Dermis microvascular lymphatic vessel endothelial cell (primary cell): ENCODE measurements around the gene CDH13. TPM values are rescaled to one million over a fixed set of nuclear protein-coding genes. Genes with fewer than 3 reads are reported as not detected.

Experiments
- DNase-seq, 2 donors: peaks; one replicate each; pipeline versions ENCODE4 v3.0.0 to v3.0.0-alpha.2; 2010; ENCODE audit warnings: low read depth in 2 of 2
- total RNA-seq: library from RNA; depleted of rRNA; stranded (reverse); fragments of >200 nt; gene quantifications from 2 replicates; pipeline ENCODE4 v1.2.1, GENCODE V29; 2014

The CDH13 gene
- total RNA-seq, 1 donor from 2014 or later: 68.9 TPM

DNA sequence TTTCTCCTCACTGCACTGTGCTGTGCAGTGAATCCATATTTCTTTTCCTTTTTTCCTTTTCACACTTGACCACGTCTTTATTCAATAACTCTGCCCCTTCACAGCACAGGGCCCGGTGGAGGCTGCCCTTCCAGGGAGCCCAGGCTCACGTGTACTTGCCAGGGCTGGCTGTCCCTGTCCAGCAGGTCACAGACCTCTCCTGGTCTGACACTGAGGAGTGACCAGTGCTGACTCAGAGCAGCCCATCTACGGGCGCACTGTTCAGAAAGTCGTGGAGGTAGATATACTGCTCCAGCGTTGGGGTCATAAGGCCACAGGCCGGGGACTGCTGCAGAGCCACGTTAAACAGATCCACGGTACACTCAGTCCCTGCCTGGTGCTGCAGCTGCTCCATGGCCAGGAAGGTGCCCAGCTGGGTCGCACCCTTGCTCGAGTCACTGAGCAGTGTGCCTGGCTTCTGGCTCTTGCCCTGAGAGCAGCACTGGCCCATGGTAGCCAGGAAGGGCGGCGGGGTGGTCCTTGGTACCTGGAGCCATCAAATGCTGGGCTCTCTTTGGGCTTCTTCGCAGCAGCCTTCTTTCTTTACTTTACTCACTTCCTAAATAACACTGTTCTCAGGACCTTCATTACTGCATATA lies 531.7 kb downstream of the CDH13 start:
- no peak for DNase-seq

DNA sequence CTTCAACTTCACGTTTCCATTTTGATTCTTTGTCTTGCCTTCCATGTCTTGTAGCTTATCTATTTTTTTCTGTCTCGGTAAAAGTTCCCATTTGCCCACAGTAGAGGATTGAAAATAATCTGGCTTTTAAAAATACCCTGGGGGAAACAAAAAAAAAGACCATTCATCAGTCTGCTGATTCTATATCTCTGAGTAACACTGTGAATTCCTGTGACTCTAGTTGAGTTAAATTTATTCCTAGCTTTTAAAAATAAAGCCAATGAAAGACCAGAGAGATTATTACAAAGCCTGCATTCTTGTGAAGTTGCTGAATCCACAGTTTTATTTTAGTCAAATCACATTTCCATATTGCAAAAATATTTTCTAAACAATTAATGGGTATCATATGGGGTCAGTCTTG lies 532.3 kb downstream of the CDH13 start:
- DNase-seq: no peak

DNA sequence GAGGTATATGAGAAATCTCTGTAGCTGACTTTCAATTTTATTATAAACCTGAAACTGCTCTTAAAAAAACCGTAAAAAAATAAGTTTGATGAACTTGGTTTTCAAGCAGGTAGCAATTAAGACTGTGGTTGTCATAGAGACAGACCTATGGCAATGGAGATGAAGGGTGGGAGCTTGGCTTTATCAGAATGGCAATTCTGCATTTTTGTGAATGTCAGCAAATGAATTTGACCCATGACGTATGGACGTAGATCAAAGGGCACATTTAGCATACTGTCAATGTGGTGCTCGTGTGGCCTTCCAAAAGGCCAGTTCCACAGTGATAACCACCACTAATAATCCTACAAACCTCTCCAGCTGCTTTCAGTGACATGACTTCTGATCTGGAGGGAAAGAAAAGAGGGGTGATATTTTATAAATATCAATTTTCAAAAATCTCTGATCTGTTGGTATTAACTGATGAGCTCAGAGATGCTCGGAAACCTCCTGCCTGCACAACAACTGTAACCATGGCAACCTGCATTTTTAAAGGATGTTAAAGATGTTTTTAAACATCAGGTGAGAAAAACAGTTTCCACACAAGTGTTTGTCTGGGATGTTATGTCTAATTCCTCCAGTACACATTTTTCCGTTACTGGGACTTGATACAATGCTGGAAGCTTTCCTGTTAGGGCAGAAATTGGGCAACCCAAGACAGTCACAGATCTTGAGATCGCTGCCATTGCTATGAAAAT lies 533.7 kb downstream of the CDH13 start:
- no peak for DNase-seq

DNA sequence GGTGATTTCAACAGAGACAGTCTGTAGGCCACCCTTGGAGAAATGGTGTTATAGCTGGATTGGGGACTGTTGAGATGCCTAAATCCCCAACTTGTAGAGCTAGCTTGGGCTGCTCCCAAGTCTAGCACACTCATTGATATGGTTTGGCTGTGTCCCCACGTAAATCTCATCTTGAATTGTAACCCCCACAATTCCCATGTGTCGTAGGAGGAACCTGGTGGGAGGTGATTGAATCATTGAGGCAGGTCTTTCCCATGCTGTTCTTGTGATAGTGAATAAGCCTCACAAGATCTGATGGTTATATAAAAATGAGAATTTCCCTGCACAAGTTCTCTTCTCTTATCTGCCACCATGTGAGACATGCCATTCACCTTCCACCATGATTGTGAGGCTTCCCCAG lies 536.0 kb downstream of the CDH13 start:
- no peak for DNase-seq

DNA sequence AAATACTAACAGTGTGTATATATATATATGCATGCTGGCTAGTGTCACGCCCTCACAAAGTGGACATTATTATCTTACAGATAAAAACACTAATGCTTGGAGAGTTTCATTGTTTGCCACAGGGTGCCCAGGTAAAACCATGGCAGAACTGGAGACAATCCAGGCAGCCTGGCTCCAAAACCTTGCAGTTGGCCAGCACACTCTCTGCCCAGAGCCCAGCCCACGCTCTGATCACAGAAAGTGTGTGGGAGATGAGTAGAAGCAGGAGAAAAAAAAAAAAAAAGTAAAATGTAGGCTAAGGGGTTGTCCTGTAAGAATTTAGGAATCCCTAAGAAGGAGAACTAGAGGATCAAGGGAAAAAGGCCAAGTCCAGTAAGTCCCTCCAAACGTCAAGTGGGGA lies 538.0 kb downstream of the CDH13 start:
- DNase-seq: no peak

DNA sequence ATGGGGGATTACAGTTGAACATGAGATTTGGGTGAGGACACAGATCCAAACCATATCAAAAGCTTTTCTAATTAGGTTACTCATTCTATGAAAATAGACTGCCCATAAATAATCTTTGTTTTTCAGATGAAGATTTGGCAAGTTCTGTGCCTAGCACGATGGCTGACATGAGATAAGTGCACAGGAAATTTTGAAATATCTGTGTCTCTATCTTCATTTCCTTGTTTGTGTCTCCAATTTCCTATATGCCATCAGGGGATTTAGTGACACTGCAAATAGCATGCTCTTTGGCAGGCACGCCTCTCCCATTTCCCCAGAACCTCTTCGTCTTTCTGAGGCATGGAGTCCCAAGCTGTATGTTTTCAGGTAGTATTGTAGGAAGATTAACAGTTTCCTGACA lies 544.6 kb downstream of the CDH13 start:
- DNase-seq: peak; percentile 49 to 79

DNA sequence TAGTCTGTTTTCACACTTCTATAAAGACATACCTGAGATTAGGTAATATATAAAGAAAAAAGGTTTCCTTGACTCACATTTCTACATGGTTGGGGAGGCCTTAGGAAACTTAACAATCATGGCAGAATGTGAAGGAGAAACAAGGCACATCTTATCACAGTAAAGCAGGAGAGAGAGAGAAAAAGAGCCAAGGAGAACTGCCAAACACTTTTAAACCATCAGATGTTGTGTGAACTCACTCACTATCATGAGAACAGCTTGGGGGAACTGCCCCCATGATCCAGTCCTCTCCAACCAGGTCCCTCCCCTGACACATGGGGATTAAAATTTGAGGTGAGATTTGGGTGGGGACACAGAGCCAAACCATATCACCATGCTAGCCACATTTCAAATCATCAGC lies 547.9 kb downstream of the CDH13 start:
- no peak for DNase-seq

DNA sequence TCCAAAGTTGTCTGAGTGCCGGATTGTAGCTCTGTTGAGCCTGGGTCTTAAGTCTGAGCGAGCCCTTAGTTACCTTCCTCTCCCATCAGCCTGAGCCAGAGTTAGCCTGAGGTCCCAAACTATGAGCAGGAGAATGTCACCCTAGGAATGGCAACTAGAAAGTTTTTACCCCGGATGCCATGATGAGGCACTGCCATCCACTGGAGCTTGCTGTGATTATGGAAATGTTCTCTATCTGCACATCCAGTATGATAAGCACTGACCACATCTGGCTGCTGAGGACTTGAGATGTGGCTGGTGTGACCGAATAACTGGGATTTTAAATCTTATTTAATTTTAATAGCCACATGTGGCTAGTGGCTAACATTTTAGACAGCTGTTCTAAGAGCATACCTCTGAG lies 550.0 kb downstream of the CDH13 start:
- DNase-seq: no peak

DNA sequence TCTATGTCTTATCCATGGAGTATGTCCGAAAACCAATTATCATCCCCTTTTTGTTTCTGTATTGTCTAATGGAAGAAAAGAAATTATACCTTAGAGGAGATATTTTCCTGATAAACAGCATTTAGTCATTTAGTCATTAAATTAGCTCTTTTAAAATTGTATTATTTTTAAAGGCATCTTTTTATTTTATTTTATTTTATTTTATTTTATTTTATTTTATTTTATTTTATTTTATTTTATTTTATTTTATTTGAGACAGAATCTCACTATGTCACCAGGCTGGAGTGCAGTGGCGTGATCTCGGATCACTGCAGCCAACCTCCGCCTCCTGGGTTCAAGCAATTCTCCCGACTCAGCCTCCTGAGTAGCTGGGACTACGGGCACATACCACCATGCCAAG lies 559.1 kb downstream of the CDH13 start:
- no peak for DNase-seq

DNA sequence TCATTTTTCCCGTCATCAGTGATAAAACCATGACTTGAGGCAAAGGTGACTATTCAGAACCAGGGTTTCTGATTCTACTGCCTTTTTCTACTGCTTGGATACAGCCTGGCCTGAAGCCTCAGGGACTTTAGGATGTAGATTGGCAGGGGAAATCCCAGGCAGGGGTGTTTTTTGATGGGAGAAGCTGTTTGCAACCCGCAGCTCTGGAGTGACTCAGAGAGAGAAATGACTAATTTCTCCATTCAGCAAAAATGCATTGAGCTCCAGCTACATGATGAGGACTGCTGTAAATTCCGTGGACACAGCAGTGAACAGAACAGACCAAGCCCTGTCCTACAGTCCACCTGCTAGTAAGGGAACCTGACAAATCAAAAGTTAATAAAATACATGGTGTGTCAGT lies 560.6 kb downstream of the CDH13 start:
- DNase-seq: peak; percentile 30 to 75

DNA sequence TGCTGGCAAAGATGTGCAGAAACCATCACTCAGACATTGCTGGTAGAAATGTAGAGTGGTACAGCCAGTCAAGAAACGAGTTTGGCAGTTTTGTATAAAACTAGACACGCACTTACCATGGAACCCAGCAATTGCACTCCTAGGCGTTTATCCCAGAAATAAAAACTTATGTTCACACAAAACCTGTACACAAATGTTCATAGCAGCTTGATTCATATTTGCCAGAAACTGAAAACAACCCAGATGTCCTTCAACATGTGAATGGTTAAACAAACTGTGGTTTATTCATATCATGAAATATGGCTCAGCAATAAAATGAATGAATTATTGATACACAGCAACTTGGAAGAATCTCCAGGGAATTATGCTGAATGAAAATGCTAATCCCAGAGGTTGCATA lies 570.0 kb downstream of the CDH13 start:
- DNase-seq: no peak

DNA sequence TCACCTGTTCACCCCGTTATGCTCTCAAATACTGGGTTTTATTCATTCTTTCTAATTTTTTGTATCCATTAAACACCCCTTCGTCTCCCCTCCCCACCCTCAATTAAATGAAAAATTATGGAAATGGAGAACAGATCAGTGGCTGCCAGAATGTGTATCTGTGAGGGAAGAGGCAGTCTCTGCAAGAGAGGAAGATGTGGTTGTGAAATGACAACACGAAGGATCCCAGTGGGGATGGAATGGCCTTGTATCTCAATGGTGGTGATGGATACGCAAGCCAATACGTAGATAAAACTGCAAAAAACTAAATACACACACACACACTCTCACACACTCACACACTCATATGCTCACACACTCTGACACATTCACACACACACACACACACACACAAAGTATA lies 570.7 kb downstream of the CDH13 start:
- DNase-seq: no peak

DNA sequence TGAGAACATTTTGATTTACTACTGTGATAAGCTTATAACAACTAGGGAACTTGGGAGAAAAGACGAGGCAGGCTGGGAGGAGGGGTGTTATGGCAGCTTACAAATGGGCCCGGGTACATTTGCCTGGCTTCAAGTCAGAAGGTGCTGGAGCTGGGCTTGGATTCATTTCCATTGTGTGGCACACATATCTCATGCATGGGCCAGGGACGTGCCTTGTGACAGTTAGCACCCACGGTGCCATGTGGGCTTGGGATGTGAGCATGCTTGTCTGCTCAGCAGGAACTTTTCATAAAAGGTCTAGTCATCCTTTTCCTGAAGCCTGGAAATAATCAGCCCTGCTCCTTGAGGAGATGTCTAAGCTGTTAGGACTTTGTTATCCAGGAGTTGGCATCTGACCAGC lies 572.2 kb downstream of the CDH13 start:
- DNase-seq: no peak

DNA sequence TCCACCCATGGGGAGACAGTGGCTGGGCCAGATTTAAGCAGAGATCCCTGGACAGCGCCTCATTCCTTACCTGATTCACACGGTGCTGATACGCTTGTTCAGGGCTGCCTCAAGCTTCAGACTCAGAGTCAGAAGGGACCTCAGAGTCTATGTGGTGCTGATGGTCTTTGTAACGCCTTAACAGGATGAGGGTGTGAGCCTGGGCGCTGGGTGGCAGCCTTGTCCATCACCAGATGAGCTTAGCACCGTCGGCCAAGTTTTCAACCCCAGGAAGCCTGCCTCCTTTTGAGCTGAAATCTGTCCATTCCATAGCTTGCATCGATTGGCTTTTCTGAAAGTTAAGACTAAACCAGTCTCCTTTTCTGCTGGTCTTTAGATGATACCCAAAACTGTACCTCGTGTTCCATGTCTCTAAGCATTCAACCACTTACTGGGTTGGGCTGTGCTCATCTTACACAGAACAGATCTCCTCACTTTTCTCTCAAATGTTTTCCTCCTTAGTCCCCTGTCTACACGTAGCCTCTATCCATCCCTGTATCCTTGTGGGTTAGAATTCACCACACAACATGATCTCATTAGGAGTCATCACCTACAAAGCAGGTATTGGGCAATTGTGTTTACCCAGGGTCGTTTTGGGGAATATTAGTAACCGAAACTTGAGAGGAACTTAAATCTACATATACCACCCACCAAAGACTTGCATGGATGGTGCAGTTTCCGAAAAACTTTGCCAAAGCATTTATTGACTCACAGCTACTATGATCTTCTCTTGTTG lies 573.4 kb downstream of the CDH13 start:
- peak in 1 of 2 donors; percentile 11 for DNase-seq

DNA sequence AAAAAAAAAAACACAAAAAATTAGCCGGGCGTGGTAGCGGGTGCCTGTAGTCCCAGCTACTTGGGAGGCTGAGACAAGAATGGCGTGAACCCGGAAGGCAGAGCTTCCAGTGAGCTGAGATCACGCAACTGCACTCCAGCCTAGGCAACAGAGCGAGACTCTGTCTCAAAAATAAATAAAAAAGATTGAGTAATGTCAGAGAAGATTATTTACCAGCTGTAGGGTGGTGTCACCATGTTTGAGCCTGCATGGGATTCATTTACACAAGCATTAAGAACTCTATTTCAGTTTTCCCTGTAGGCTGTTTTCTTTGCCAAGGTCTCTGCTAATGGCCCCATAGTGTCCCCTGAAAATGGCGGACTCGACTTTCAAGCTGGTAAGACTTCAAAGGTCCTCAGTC lies 575.0 kb downstream of the CDH13 start:
- no peak for DNase-seq

DNA sequence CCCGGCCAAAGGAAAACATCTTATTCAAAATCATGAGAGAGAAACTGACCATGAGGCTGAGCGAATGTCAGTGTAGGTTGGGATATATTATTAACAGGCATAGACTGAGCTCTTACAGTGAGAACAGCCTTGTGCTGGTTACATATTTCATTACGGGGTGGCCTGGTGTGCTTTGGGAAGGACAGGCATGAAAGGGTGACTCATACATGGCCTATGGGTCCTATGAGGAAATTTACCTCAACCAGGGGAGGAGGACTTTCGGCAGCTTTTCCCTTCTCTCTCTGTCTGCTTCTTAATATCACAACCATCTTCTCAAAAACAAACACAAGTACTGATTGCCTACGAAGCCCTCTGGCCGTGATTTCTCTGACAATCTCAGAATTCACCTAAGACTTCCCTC lies 579.1 kb downstream of the CDH13 start:
- DNase-seq: no peak

DNA sequence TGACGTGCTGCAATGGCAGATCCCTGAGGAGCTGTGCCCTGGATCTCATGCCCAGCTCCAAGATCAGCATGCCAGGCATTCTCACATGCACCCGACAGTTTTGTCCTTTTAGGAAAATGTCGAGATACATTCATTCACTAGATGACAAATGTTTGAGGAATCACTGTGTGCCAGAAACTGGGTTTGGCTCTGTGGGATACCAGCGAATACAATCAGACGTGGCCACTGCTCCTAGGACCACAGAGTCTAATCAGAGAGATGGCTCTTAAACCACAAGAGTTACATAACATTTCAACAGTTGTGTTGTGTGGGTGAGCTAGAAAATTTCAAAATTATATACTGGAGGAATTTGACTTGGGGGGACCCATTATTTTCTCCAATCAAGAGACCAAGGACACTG lies 579.7 kb downstream of the CDH13 start:
- no peak for DNase-seq

DNA sequence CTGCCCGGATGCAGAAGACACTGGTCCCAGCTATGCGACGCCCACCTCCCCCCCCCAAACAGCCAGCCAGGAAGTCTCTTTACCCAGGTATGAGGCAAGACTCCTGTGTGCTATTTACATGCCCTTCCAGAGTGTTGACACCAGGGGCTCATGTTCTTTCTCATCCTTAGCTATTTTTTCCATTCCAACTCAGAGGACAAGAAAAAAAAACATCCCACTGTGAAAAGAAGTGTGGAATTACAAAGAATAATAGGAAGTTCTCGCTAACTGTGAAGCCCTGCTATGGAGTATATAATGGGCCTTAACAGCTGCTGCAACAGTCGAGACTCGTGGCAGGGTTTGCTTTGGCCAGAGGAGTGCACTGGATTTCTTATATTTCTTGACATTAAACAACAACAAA lies 584.9 kb downstream of the CDH13 start:
- peak; percentile 20 to 63 for DNase-seq

DNA sequence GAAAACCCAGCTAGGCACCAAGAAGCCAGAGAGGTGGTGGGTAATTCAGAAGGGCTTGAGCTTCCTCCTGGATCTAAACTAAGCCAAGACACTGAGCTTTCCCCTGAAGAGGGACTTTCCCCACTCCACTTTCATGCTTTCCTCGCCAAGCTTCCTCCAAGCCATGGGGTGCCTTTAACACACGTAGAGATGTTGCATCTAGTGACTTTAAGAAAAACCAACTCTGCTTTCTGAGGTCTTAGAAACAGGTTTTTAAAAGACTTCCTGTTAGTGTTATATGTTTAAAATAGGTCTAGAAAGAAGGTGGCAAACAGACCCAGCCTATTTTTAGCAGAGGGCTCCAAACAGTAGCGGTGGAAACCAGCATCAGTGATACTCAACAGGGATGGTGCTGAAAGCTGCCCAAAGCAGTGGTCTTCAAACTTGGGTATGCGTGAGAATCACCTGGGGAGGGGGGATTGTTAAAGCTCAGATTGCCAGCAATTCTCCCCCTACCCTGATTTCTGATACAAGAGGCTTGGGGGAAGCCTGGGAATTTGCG lies 585.6 kb downstream of the CDH13 start:
- DNase-seq: no peak

DNA sequence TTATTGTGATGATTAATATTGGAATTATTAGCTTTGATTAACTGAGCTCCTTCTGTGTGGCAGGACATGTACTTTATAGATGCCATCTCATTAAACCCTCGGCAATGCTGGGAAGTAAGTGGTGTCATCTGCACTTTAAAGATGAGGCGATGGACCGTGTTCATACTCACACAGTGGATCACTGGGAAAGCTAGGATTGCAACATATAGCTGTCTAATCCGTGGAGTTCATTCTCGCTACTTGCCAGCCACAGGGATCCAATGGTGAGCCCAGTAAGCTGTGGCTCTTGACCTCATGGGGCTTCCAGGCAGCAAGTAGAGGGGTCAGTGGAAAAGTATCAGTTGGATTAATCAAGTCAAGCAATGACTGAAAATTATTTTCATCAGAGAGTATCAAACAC lies 587.9 kb downstream of the CDH13 start:
- DNase-seq: no peak

DNA sequence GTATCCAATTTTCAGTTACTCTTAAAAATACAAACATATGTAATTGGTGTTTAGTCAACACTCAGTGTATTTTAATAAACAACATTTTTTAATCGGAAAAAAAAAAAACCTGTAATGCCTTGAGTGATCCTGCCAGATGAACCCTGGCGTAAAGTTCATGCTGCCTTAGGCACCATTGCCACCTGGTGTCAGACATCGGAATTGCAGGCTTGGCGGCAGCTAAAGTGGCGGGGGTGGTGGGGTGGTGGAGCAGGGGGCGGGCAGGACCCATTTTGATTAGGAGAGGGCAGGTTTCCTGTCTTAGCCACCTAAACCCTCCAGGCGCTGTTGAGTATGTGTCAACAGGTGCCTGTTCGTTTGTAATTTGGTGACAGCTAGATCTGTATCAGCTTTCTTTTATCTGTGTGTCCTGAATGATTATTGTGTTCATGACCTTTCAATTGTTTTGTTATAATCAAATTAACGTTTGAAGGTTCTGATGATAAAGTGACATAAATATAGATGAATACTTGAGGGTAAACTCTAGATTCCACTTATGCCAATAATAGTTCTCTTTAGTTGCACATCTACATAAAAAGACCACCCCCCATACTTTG lies 588.7 kb downstream of the CDH13 start:
- DNase-seq: peak; percentile 18 to 49

DNA sequence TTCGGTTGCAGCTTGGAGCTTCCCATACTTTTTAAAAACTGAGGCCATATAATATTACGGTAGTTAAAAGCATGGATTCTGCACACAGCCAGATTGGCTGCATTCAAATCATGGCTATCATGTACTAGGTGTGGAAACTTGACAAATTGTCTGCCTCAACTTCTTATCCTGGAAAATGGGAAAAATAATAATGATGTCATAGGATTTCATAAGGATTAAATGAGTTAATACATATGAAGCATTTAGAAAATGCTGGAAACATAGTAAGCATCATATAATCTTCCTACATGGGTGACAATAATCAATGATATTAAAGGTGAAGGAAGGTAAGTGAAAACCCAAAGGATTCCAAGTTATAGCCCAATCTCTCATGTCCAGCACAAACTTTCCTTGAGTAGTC lies 592.5 kb downstream of the CDH13 start:
- DNase-seq: no peak
